NOMO-1 (cell line): ENCODE results near the gene RNF220.
"Not testable (repeated sequence)": the region's sequence is repeated elsewhere in the genome, so short reads cannot be mapped to it uniquely, and the experiment has no call there.

Source experiments
- DNase-seq, 2 experiments: peaks; one replicate each; lab custom pipeline; 2025; ENCODE audit not compliant: unreplicated experiment in 2 of 2; lab: John Stamatoyannopoulos, UW

Gene RNF220

DNA sequence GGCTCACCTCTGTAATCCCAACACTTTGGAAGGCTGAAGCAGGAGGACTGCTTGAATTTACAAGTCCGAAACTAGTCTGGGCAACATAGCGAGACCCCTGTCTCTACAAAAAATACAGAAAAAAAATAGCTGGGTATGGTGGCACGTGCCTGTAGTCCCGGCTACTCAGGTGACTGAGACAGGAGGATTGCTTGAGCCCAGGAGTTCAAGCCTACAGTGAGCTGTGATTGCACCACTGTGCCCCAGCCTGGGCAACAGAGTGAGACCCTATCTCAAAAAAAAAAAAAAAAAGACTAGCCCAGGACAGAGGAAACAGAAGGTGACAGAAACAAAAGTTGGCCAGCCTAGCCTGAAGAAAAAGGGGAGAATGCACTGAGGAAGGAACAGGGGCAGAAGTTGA, 290.6 kb downstream of the RNF220 start:
- DNase-seq: no peak

GRCh38 chr1:44696101-44696500, 291.0 kb downstream of the RNF220 start:
- no peak for DNase-seq

DNA sequence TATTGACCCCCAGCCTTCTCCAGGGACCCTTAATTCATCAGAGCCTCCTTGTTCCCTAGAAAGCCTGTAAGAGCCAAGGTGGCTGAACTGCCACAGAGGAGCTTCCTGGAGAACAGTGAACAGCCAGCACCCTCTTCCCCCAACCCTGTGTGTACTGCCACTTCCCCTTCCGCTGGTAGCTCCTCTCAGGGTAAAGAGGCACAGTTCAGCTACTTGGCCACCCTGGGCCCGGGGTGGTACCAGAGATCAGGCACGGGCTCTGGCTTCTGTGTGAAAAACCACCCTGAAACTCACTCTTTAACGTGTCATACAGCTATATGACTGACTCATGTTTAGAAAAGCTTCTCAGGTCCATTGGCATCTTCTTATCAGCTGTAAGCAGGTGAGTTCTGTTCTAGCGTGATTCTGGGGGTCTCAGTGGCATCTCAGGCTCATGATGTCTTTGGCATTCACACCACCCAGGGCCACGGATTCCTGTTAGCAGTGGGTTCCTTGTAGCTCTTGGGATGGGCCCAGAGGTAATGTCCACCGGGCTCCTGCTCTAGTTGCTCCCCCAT, 291.8 kb downstream of the RNF220 start:
- peak; percentile 76 to 85 for DNase-seq

- DNase-seq: peak; percentile 73 to 98
Observed at GRCh38 chr1:44698138-44698537, 293.1 kb downstream of the RNF220 start.

DNA sequence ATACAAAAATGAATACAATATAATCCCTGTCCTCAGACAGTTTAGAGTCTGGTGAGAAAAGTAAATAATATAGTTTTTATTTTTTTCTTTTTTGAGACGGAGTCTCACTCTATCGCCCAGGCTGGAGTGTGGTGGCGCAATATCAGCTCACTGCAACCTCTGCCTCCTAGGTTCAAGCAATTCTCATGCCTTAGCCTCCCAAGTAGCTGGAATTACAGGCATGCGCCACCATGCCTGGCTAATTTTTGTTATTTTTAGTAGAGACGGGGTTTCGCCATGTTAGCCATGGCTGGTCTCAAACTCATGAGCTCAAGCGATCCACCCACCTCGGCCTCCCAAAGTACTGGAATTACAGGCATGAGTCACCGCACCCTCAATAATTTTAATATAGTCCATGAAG, 294.3 kb downstream of the RNF220 start:
- not testable (repeated sequence) for DNase-seq

DNA sequence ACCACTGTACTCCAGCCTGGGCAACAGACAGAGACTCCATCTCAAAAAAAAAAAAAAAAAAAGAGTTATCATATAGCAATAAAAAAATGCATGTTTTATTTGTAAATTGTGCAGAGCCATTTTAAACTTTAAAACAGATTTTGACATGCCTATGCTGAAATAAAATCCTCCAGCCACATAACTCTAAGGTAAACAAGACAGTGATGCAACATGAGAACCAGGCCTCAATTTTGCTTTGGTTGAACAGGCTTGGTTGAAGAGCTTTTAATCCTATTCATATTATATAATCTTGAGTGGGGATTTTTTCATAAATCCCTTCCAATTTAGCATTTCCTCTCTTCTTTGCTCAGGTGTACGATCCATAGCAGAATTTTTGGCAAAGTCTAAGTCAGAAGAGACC, 295.5 kb downstream of the RNF220 start:
- DNase-seq: no peak

DNA sequence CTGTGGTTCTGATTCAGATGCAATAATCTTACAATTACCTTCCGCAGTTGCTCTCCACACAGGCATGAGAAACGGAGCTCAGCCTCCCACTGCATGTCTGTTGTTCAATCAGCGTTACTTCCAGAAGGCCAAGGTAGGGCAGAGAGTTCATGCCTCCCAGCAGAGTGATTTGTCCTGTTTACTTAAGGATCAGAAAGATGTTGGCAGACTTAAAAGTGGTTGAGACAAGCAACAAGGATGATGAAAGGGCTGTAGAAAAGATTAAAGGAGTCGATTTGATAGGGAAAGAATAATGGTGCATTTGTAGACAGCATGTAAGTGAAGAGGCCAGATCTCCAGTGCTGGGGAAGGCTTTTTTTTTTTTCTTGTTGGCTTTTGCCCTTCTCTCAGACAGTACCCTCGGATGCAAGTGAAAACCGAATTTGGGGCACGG, 296.1 kb downstream of the RNF220 start:
- no peak for DNase-seq
